Keratinocyte (primary cell): ENCODE data around the gene FNIP2. TPM values are rescaled to one million over a fixed set of nuclear protein-coding genes. Genes with fewer than 3 reads are reported as not detected.

Source experiments
- DNase-seq: peaks from one replicate; pipeline ENCODE4 v3.0.0-alpha.2; 2011; ENCODE audit warnings: low read depth, missing footprints, low spot score
- FAIRE-seq: peaks from 2 replicates; lab custom pipeline; 2011; peaks lifted over from hg19 to GRCh38; lab: Jason Lieb, UNC
- H2AFZ ChIP-seq: 2 replicates; pipeline ENCODE4 v1.6.0; 2012; ENCODE audit warnings: low read length, control low read depth, inconsistent platforms; ENCODE audit not compliant: control insufficient read depth
- H3K27ac ChIP-seq: 2 replicates; pipeline ENCODE4 v1.5.1; 2011; ENCODE audit warnings: low read length; ENCODE audit not compliant: control insufficient read depth, insufficient read depth
- H3K27me3 ChIP-seq: 3 replicates; pipeline ENCODE4 v1.6.0; 2011; ENCODE audit warnings: low read length; ENCODE audit not compliant: control insufficient read depth, insufficient read depth; ENCODE audit errors: extremely low read depth
- H3K36me3 ChIP-seq, 2 experiments: 2 replicates in 1 of 2; 3 replicates in 1 of 2; pipeline ENCODE4 v1.5.1; 2011; ENCODE audit warnings: low read length in 2 of 2, mild to moderate bottlenecking in 1 of 2; ENCODE audit not compliant: control insufficient read depth in 2 of 2, insufficient read depth in 2 of 2; ENCODE audit errors: extremely low read depth in 1 of 2
- H3K4me1 ChIP-seq: 3 replicates; pipeline ENCODE4 v1.5.1; 2011; ENCODE audit warnings: low read length; ENCODE audit not compliant: control insufficient read depth, insufficient read depth; ENCODE audit errors: extremely low read depth
- H3K4me2 ChIP-seq: 3 replicates; pipeline ENCODE4 v1.6.0; 2011; ENCODE audit warnings: low read depth, low read length; ENCODE audit not compliant: control insufficient read depth, insufficient read depth; ENCODE audit errors: extremely low read depth
- H3K4me3 ChIP-seq, 3 experiments: fragments of 200-600 bp in 1 of 3; sonication (generic) in 1 of 3; 2 replicates in 2 of 3; 3 replicates in 1 of 3; pipeline ENCODE4 v1.5.1; 2011 to 2016; ENCODE audit warnings: low read length in 3 of 3, mild to moderate bottlenecking in 3 of 3, control low read depth in 2 of 3, inconsistent platforms in 1 of 3, low read depth in 1 of 3, mixed read lengths in 1 of 3, mixed run types in 1 of 3, moderate library complexity in 1 of 3; ENCODE audit not compliant: control insufficient read depth in 2 of 3, insufficient read depth in 2 of 3; ENCODE audit errors: extremely low read depth in 1 of 3
- H3K79me2 ChIP-seq: 2 replicates; pipeline ENCODE4 v1.6.0; 2012; ENCODE audit warnings: low read length; ENCODE audit not compliant: control insufficient read depth, insufficient read depth
- H3K9ac ChIP-seq: 3 replicates; pipeline ENCODE4 v1.6.0; 2011; ENCODE audit warnings: low read length; ENCODE audit not compliant: control insufficient read depth, insufficient read depth; ENCODE audit errors: extremely low read depth
- H3K9me1 ChIP-seq: 3 replicates; pipeline ENCODE4 v1.6.0; 2011; ENCODE audit warnings: low read length; ENCODE audit not compliant: control insufficient read depth, insufficient read depth; ENCODE audit errors: extremely low read depth
- H3K9me3 ChIP-seq: 2 replicates; pipeline ENCODE4 v1.5.1; 2012; ENCODE audit warnings: low read depth, low read length; ENCODE audit not compliant: control insufficient read depth
- H4K20me1 ChIP-seq: 3 replicates; pipeline ENCODE4 v1.6.0; 2011; ENCODE audit warnings: low read length; ENCODE audit not compliant: control insufficient read depth, insufficient read depth; ENCODE audit errors: extremely low read depth
- EZH2 ChIP-seq: IDR thresholded peaks from one replicate; pipeline ENCODE4 v1.6.1; 2012; ENCODE audit warnings: inconsistent platforms, mild to moderate bottlenecking, low read length, moderate library complexity
- dilution Hi-C: fragments of 300-500 bp; cut with MboI; formaldehyde crosslinking; loops from one replicate; pipeline ENCODE4 v1.7.0; 2020; ENCODE audit warnings: low sequenced_read_pairs; ENCODE audit not compliant: extremely low pct_ligation_motif_present
- polyA plus RNA-seq, 5 experiments: library from polyadenylated mRNA; depleted of rRNA in 3 of 5; stranded (reverse) in 3 of 5; stranded (forward) in 1 of 5; unstranded in 1 of 5; fragments of >200 nt; gene quantifications; 1 replicate in 1 of 5; 2 replicates in 3 of 5; 3 replicates in 1 of 5; pipeline versions ENCODE4 v1.2.1 to v1.2.3, GENCODE V29; 2011 to 2012; ENCODE audit warnings: missing spikeins in 2 of 5, low read depth in 1 of 5, low replicate concordance in 1 of 5
- TF ChIP-seq, protein P1 (sequence below), 3 experiments: IDR thresholded peaks in 1 of 3; conservative IDR thresholded peaks in 1 of 3; optimal IDR thresholded peaks in 1 of 3; 2 replicates in 2 of 3; 3 replicates in 1 of 3; pipeline versions ENCODE3 to v1.5.1; 2011; ENCODE audit warnings: low read length in 3 of 3, mild to moderate bottlenecking in 3 of 3, moderate library complexity in 2 of 3, control low read depth in 1 of 3, inconsistent platforms in 1 of 3; ENCODE audit not compliant: insufficient read depth in 2 of 3; ENCODE audit errors: extremely low read depth in 1 of 3

Gene FNIP2
- polyA plus RNA-seq, 1 donor (not counting 4 experiments of a cell fraction or from before 2014, with no cell fraction given): 6.2 TPM

DNA sequence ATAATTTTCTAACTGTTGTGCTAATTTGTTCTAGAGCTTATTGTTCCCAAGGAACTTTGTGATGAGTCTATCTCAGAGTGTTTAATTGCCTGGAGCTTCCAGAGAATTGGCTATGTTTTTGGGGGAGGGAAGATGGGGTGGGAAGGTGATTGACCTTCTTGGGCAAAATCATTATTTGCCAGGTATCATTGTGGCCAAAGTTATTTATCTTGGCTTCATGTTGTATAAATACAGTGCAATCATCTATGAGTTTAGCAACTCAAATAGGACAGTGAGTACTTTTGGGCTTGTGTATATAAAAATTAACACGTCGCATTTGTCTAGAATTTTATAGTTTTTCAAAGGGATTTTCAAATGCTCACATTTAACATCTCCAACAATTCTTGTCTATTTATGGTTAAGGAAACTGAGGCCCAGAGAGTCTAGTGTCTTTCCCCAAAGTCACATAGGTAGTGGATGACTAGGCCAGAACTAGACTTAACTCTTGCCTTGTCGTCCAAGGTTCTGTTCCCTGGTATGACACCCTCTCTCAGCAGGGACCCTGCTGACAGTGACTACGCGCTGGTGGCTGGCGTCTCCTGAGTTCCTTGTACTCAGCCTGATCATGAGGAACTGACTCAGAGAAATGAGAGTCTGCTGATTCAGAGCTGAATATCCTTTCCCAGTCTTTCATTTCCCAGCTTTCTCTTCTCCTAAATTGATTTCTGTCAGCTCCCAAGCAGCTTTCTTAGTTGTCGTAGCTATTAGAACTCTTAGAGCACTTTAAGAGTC, 27.7 kb downstream of the FNIP2 start:
- FAIRE-seq (no peak), DNase-seq (no peak)
- peaks cover 10% of the 10 kb centered on the region for H3K79me2 ChIP-seq

DNA sequence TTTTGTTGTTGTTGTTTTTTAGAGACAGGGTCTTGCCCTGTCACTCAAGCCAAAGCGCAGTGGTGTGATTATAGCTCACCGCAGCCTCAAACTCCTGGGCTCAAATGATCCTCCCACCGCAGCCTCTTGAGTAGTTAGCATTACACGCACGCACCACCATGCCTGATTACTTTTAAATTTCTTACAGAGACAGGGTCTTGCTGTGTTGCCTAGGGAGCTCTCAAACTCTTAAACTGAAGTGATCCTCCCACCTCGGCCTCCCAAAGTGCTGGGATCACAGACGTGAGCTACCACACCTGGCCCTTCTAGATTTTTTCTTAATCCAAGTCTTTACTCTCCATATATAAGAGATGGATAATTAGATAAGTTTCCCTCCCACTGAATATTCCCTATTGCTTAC, 29.2 kb downstream of the FNIP2 start:
- no peak for FAIRE-seq
- H3K4me3 ChIP-seq: no peak overlapping the region

More for the DNA sequence above, 27.7 kb downstream of the FNIP2 start:
- H3K9ac ChIP-seq: no peak overlapping the region
- H3K4me1 ChIP-seq: peaks cover 11% of the 10 kb centered on the region
- peak overlapping the region; percentile 13 for H3K27ac ChIP-seq
- H3K9me3 ChIP-seq: no peaks in the 10 kb centered on the region
- no peak for TF ChIP-seq EZH2
- TF ChIP-seq, protein P1, sequence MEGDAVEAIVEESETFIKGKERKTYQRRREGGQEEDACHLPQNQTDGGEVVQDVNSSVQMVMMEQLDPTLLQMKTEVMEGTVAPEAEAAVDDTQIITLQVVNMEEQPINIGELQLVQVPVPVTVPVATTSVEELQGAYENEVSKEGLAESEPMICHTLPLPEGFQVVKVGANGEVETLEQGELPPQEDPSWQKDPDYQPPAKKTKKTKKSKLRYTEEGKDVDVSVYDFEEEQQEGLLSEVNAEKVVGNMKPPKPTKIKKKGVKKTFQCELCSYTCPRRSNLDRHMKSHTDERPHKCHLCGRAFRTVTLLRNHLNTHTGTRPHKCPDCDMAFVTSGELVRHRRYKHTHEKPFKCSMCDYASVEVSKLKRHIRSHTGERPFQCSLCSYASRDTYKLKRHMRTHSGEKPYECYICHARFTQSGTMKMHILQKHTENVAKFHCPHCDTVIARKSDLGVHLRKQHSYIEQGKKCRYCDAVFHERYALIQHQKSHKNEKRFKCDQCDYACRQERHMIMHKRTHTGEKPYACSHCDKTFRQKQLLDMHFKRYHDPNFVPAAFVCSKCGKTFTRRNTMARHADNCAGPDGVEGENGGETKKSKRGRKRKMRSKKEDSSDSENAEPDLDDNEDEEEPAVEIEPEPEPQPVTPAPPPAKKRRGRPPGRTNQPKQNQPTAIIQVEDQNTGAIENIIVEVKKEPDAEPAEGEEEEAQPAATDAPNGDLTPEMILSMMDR (optimal IDR thresholded peaks at IDR 0.05 in 1 of 3, IDR thresholded peaks at IDR 0.05 in 1 of 3, conservative IDR thresholded peaks at IDR 0.05 in 1 of 3; ENCODE audit: extremely low read depth in 1 of 3, insufficient read depth in 2 of 3, low read length in 3 of 3): no peak
- H3K4me2 ChIP-seq: no peak overlapping the region
- no peaks in the 10 kb centered on the region for H3K36me3 ChIP-seq
- no peaks in the 10 kb centered on the region for H3K9me1 ChIP-seq
- H2AFZ ChIP-seq: no peak overlapping the region
- H4K20me1 ChIP-seq: no peaks in the 10 kb centered on the region
- no peak overlapping the region for H3K4me3 ChIP-seq
- dilution Hi-C loops: no loop called here
- no peaks in the 10 kb centered on the region for H3K27me3 ChIP-seq

More for the DNA sequence above, 29.2 kb downstream of the FNIP2 start:
- H3K4me1 ChIP-seq: peaks cover 8% of the 10 kb centered on the region
- no peak overlapping the region for H3K4me2 ChIP-seq
- no peaks in the 10 kb centered on the region for H3K9me1 ChIP-seq
- dilution Hi-C loops: no loop called here
- no peak overlapping the region for H3K9ac ChIP-seq
- no peak overlapping the region for H2AFZ ChIP-seq
- no peak for TF ChIP-seq EZH2
- TF ChIP-seq, protein P1 (optimal IDR thresholded peaks at IDR 0.05 in 1 of 3, IDR thresholded peaks at IDR 0.05 in 1 of 3, conservative IDR thresholded peaks at IDR 0.05 in 1 of 3; ENCODE audit: extremely low read depth in 1 of 3, insufficient read depth in 2 of 3, low read length in 3 of 3): no peak
- no peaks in the 10 kb centered on the region for H4K20me1 ChIP-seq
- H3K27ac ChIP-seq: no peak overlapping the region
- H3K36me3 ChIP-seq: no peaks in the 10 kb centered on the region
- no peaks in the 10 kb centered on the region for H3K9me3 ChIP-seq
- no peak for DNase-seq
- H3K79me2 ChIP-seq: peaks cover 10% of the 10 kb centered on the region
- no peaks in the 10 kb centered on the region for H3K27me3 ChIP-seq
